H1 (cell line): ENCODE data around the gene CCPG1.

ENCODE experiments used
- CBX8 ChIP-seq: fragments of 300-800, 300-1000 bp; sonication (generic); IDR thresholded peaks from 2 replicates; pipeline ENCODE4 v1.7.1; 2016; ENCODE audit warnings: low read depth, low read length, borderline replicate concordance
- CTCF ChIP-seq, 3 experiments: IDR thresholded peaks; 1 replicate in 2 of 3; 2 replicates in 1 of 3; pipeline versions ENCODE4 v1.5.1 to v1.6.1; 2011; ENCODE audit warnings: low read length in 3 of 3, mild to moderate bottlenecking in 3 of 3, inconsistent platforms in 2 of 3, low read depth in 1 of 3, moderate library complexity in 1 of 3; ENCODE audit not compliant: insufficient read depth in 1 of 3; ENCODE audit errors: control extremely low read depth in 1 of 3
- EZH2 ChIP-seq: fragments of 200-600 bp; sonication (generic); IDR thresholded peaks from 2 replicates; pipeline ENCODE4 v1.7.1; 2012; ENCODE audit warnings: low read depth, mild to moderate bottlenecking, moderate library complexity, low read length, inconsistent platforms; ENCODE audit not compliant: severe bottlenecking
- POU5F1 ChIP-seq: IDR thresholded peaks from 2 replicates; pipeline ENCODE4 v1.6.1; 2011; ENCODE audit warnings: low read depth, mild to moderate bottlenecking, low read length, moderate library complexity
- RBBP5 ChIP-seq: IDR thresholded peaks from 2 replicates; pipeline ENCODE4 v1.7.1; 2012; ENCODE audit warnings: low read depth, mild to moderate bottlenecking, inconsistent platforms, low read length, moderate library complexity, borderline replicate concordance
- RXRA ChIP-seq: IDR thresholded peaks from 2 replicates; pipeline ENCODE4 v1.6.1; 2011; ENCODE audit warnings: low read depth, mild to moderate bottlenecking, low read length, moderate library complexity; ENCODE audit not compliant: insufficient read depth

- no peak for TF ChIP-seq CBX8
- no peak for TF ChIP-seq RBBP5
- no peak for TF ChIP-seq EZH2
- TF ChIP-seq CTCF (IDR thresholded peaks at IDR 0.05; ENCODE audit: control extremely low read depth in 1 of 3, insufficient read depth in 1 of 3, low read depth in 1 of 3, low read length in 3 of 3): no peak
- no peak for TF ChIP-seq POU5F1
- no peak for TF ChIP-seq RXRA
These were observed 24.5 kb downstream of the CCPG1 start for GRCh38 chr15:55383687-55384086.
